HT1080 (cell line): Measurements from ENCODE around the gene SURF1. TPM values are rescaled to one million over a fixed set of nuclear protein-coding genes. Genes with fewer than 3 reads are reported as not detected.
"Not testable (repeated sequence)": the region's sequence is repeated elsewhere in the genome, so short reads cannot be mapped to it uniquely, and the experiment has no call there.

Source experiments
- DNase-seq: peaks from one replicate; pipeline ENCODE4 v3.0.0-alpha.2; 2015; ENCODE audit warnings: low read depth
- total RNA-seq: library from RNA; depleted of rRNA; stranded (reverse); fragments of >200 nt; shearing (Covaris generic); gene quantifications from 2 replicates; pipeline ENCODE4 v1.2.3, GENCODE V29; 2014

Gene SURF1
- total RNA-seq, 1 experiment from 2014 or later = 35.3 TPM

DNA sequence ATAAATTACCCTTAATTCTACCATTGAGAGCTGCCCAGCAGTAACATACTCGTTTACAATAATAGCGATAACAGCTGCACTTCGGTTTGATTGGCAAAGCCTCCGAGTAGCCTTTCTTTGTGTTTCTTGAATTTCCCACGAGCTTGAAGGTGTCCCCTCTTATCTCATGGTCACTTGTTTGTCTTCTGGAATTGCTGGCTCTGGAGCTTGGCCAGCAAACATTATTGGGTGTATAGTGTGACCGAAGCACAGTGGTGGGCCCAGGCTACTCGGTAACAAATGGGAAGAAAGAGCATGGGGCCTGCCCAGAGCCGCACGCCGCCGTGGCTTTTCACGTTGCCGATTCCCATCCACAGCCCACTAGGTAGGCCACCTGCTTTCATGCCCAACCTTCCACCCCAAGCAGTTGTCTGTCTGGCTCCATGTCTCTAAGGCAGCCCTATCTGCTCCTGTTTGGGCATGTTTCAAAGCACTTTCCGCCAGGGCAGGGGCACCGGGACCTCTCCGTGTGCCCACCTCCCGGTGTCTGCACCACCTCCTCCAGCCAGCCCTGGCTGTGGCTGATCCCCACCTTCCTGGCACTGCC lies 28.5 kb upstream of the SURF1 start:
- DNase-seq = no peak

DNA sequence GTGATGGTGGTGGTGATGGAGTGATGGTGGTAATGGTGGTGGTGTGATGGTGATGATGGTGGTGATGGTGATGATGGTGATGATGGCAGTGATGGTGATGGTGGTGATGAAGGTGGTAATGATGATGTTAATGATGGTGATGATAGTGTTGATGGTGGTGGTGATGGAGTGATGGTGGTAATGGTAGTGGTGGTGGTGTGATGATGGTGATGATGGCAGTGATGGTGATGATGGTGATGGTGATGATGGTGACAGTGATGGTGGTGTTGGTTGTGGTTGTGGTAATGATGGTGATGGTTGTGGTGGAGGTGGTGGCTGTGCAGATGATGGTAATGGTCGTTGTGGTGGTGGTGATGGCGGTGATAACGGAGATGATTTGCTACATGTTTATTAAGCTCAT lies 27.2 kb upstream of the SURF1 start:
- DNase-seq = no peak

DNA sequence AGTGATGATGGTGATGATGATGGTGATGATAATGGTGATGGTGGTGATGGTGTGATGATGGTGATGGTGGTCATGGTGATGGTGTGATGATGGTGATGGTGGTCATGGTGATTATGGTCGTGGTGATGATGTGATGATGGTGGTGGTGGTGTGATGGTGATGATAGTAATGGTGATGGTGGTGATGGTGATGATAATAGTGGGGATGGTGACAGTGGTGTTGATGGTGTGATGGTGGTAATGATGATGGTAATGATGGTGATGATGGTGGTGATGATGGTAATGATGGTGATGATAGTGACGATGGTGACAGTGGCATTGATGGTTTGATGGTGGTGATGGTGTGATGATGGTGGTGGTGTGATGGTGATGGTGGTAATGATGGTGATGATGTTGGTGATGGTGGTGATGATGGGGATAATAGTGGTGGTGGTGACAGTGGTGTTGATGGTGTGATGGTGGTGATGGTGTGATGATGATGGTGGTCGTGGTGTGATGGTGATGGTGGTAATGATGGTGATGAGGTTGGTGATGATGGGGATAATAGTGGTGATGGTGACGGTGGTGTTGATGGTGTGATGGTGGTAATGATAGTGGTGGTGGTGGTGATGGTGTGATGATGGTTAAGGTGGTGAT lies 26.3 kb upstream of the SURF1 start:
- no peak for DNase-seq

DNA sequence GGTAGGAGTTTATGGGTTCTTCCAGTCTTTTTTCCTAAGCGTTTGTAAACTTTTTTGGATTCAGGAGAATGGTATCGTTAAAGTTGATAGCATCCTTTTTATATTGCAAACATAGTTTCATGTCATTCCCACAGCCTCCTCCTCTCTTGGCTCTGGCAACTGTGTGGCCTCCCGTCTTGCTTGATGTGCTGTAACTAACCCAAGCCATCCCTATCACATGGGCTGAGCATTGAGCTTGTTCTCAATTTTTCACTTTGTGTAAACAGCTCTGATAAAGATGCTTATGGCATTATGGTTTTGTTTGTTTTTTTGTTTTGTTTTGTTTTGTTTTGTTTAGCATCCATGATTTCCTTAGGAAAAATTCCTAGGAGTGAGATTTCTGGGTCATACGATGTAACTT lies 24.4 kb upstream of the SURF1 start:
- DNase-seq = no peak

DNA sequence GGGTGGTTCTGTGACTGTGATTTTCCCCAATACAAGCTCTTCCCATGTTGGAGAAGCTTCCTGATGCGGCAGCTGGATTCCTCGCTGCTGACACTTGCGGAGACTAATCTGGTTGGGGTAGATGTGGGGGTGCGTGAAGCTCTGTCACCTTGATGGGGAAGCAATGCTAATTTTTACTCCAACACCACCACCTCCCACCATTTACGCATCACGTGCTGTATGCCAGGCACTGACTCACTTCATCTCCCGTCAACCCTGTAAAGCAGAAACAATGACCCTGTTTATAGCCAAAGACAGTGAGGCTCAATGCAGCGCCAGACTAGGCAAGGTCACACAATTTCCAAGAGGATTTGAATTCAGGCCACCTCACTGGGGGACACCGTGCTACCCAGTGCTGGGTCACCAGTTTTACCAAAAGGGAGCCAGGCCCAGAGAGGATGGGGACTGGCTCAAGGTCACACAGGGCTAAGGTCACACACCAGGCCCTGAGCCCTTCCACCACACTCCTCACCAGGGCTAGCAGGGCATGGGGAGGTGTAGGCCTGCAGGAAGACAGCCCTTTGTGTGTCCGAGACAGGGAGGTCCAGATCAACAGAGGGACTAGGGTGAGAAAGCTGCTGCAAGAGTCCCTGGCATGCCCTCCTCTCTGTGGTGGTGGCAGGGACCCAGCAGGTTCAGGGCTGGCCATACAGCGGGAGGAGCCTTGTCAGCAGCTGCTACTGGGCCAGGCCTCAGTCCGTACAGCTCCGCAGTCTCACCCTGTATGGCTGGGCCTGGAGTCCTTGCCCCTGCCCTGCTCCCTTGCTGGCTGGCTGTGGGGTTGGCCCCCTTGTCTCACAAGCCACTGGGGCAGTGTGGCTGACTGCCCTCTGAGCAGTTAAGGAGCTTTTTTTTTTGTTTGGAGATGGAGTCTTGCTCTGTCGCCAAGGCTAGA lies 23.1 kb upstream of the SURF1 start:
- peak; percentile 35 for DNase-seq

DNA sequence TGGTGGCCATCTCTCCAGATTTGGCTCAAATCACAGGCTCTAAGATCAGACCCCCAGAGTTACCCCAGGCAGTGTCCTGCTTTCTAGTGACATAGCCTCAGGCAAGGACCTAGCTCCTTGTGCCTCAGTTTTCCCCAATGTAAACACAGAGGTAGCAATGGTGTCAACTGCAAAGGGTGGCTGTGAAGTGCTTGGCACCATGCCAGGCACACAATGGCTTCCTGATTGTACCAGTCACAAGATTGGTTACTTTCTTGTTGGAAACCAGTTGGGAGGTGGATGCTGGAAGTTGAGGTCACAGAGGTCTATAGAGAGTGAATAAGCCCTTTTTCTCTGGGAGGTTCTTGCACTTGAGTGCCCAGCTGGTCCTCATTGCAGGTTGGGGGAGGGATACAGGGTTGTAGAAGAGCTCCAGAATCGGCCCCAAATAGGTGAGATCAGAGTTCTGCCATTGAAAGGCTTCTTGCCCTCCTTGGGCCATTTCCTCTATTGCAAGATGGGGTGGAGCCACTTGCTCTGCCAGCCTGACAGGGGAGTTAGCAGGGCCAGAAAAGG lies 22.2 kb upstream of the SURF1 start:
- DNase-seq = no peak

DNA sequence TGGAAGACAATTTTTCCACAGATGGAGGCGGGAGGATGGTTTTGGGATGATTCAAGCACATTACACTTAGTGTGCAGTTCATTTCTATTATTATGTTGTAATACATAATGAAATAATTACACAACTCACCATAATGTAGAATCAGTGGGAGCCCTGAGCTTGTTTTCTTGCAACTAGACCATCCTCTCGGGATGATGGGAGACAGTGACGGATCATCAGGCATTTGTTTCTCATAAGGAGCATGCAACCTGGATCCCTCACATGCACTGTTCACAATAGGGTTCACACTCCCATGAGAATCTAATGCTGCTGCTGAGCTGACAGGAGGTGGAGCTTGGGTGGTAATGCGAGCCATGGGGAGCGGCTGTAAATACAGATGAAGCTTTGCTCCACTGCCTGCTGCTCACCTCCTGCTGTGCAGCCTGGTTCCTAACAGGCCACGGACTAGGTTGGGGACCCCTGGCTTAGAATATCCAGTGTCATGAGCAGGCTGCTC lies 21.5 kb upstream of the SURF1 start:
- peak; percentile 22 for DNase-seq

DNA sequence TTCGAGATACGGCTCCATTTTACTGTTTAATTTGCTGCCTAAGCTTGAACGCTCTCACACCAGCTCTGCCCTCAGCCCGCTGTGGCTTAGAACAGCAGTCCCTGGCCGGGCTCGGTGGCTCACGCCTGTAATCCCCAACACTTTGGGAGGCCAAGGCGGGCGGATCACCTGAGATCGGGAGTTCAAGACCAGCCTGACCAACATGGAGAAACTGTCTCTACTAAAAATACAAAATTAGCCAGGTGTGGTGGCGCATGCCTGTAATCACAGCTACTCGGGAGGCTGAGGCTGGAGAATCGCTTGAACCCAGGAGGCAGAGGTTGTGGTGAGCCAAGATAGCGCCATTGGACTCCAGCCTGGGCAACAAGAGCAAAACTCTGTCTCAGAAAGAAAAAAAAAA lies 21.0 kb upstream of the SURF1 start:
- DNase-seq = not testable (repeated sequence)

DNA sequence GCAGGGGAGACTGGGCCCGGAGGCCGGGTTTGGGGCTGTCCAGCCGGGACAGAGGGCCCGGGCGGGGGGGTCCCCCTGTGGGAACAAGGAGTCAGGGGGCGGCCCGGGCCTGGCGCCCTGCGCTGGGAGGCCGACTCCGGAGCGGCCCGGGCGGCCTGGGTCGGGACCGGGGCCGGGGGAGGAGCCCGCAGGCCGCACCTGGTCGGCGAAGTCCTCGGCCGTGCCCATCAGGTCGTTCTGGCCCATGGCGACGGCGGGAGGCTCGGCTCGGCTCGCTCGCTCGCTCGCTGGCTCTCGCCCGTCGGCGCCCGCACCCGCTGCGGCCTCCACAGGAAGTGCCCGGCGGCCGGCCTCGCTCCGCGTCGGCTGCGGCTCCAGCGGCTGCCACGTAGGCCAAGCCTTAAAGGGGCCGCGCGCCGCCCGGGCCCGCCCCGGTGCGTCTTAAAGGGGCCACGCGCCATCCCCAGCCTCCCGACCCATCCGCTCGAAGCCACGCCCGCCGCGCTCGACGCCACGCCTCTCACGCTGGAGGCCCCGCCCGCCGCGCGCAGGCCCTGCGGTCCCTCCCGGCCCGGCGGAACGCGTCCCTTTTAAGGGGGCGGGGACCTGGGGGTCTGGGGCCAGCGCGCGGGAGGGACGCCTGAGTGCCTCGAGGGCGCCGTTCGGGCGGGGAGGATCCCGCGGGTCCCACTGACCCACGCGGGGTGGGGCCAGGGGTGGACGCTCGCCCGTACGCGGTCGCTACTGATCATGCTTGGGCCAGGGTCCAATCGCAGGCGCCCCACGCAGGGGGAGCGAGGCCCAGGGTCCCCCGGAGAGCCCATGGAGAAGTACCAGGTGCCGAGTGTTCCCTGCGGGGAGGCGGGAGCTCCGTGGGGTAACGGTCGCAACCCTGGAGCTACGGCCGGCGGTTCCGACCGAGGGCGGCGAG lies 19.7 kb upstream of the SURF1 start, which contains the start of the genes STKLD1 and SURF4:
STKLD1 (plus strand) TSS at position 643 of the 931 bp plus-strand sequence; CDS start at position 751, 108 bp downstream.
SURF4 (minus strand) TSS at position 337 of the 931 bp plus-strand sequence; CDS start at position 246, 91 bp downstream.
- DNase-seq = peak; percentile 94

DNA sequence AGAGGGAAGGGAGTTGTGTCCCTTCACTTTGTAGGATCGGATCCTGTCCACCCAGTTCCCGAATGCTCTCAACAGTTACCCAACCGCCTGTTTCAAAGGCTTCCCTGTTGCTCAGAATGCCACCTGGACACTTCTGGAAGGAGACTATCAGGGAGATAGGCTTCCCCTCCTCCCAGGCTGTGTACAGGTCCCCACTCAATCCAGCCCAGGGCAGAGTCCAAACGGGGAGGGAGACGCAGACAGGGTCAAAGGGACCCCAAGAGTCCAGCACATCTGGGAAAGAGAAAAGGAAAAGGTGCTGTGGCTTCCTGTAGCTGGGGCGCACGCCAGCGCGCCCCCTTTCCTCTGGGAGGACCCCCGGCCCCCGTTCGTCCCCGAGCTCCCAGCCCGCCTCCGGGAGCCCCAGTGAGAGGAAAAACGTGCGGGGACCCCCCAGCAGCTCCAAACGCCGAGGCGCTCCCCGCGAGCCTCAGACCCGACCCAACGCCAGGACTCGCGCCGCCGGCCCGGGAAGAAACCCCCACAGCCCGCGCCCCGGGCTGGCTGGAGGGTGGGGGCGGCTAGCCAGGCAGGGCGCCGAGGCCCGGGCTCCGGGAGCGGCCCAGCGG lies 18.9 kb upstream of the SURF1 start:
- DNase-seq = peak; percentile 36

DNA sequence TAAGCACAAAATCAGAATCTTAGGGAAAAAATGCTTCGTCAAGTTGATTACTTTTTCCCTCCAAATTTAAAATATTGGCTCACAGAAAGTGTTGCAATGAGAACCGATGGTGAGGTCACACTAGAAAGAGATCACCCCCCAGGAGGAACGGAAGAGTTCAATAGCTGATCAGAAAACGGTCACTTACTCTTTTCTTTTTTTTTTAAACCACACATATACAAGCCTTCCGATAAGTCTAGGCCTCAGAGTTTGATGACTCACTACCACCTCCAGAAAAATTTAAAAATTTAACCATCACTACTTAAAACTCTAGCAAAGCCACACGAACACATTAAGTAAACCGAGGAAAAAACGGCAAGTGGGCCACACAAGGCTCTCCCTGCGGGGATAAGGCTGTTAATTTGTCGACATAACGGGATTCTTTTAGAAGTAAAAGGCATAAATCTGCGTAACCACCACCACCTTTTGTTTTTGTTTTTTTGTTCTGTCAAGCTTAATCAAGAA lies 18.4 kb upstream of the SURF1 start:
- peak; percentile 49 for DNase-seq

DNA sequence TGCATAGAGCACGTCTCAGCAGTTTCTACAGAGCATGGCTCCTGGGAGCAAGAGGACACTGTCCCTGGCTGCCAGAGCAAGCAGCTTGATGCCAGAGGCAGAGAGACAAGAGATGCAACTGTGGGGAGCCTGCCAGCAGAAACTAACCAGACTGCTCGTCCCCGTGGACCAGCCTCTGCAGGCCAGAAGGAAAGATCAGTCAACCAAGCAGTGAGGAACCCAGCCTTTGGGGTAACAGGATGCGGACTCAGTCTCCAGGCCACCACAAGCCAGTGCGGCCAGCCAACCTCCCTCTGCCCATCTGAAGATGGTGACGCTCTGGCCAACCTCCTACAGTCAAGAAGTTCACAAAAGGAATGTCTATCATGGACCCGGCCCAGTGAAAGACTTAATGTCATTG lies 15.9 kb upstream of the SURF1 start:
- DNase-seq = no peak

DNA sequence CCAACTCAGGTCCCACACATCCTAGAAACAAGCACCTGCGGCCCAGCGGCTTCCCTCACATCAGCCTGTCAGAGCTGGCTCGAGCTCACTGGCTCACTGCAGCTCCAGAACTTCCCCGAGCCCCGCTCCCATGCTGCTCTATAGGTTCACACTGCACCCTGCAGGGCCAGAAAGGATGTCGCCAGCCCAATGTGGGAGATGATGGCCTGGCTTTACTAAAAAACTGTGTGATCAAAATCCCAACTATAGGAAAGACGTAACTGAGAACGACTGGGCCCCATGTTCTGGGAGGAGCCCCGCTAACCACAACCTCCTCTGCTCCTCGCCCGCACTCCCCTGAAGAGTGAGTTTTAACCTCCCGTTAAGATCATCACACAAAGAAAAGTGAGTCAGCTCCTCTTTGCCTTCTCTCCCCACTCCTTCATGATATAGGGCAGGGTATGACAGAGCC lies 15.0 kb upstream of the SURF1 start:
- DNase-seq = no peak

DNA sequence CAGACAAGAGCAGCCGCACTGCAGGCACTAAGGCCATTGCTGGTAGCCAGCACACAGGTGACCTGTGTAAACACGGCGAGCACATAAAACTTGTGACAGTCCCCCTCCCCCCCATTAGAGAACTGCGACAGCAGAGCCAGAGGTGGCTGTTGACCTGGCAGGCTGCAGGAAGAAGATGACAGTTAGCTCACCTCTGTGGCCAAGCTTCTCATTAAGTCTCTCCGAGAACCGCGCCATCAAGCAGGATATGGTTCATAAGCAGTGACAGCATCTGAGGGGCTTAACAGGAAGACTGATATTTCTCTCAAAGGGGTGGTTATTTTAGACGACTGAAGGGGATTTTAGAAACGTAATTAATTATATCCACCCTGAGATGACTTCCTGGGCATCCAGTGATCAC lies 14.4 kb upstream of the SURF1 start:
- DNase-seq = no peak

DNA sequence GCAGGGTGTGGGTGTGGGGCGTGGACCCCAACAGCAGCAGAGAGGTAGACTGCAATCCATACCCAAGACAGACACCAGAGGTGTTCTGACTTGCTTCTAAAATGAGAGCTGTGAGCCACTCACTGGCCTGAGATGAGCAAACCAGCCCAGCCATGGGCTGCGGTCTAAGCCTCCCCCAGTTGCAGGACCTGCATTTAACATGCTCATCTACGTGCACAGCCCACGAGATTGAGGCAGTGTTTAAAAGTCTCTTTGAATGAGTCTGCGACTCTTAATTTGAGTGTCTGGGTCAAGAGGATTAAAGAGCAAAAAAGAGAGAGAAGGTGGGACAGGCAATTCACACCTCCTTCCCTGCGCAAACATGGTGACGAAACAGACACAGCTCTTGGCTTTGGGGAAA lies 13.6 kb upstream of the SURF1 start:
- DNase-seq = no peak

DNA sequence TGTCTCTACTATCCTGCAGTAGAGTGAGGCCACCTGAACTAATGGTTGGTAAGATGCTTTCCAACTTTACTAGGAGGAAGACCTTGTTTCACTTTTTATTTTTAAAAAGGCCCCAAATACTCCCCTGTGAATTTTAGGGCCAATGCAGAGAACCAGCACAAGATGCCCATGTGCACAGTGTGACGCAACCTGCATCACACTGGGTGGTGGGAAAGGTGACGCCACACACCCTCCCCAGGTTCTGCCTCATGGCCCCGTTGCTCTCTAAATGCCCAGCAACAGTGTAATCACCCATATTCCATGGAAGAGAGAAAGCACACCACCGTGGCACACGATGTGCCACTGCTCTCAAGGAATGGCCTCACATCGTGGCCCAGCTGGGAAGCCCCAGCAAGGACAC lies 13.1 kb upstream of the SURF1 start:
- DNase-seq = no peak

DNA sequence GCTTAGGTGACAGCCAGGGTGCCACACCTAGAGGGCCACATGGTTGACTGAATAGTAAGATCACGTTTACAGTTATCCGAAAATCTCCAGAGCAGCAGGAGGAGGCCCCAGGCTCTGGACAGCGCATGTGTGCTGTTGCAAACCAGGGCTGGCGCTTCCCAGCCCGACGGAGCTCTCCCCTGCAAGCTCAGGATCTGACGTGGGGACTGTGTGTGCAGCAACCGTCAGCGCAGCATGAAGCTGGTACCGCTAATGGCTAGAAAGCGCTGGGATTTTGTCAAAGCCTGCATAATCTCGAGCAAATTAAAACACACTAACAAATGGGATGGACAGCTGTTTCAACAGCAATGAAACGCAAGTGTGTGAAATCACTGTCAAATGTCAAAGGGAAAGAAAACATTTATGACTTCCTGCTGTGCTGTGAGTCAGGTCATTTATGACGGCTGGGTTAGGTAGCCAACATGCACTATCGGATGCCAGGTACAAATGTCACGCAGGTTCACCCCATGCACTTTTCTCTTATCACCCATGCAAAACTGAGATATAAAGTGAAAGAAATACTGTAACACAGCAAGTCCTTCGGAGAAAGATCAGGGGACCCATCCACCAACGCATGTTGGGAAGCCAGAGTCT lies 12.1 kb upstream of the SURF1 start:
- no peak for DNase-seq

DNA sequence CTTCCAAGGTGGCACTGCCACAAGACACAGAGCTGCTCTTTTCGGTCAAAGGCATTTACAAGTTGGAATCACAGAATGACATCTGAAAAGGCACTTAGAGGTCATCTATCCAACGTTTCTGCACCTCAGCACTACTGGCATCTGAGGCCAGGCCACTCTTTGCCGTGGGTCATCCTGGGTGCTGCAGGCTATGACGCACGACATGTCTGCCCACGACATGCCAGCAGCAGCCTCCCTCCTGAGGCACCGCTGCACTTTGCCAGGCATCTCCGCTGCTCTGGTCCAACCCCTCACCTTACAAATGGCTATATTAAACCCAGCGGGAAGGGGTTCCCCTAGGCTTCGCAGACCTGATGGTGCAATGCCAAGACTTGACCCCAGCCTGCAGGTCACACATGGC lies 11.5 kb upstream of the SURF1 start:
- no peak for DNase-seq

DNA sequence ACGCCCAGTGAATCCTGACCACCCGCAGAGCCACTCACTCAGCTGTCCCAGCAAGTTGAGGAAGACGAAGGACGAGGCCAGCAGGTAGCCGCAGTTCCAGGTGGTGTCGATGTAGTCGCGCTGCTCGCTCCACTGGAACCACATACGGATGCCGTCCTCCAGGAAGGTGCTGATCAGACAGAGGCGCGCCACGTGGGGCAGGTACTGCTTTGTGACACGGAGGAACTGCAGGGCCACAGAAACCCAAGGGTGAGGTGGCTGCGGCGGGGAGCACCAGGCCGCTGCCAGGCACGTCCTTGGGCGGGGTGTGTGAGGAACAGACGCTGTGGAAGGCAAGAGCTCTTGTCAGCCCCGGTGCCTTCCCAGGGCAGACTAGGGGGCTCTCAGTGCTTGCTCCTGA lies 10.9 kb upstream of the SURF1 start:
- DNase-seq = no peak
